Fibroblast of skin of abdomen (primary cell): ENCODE data around the gene ACTR6.
"Not testable (repeated sequence)": the region's sequence is repeated elsewhere in the genome, so short reads cannot be mapped to it uniquely, and the experiment has no call there.

Source experiments
- DNase-seq: peaks from one replicate; pipeline ENCODE4 v3.0.0-alpha.2; 2013

Gene ACTR6

DNA sequence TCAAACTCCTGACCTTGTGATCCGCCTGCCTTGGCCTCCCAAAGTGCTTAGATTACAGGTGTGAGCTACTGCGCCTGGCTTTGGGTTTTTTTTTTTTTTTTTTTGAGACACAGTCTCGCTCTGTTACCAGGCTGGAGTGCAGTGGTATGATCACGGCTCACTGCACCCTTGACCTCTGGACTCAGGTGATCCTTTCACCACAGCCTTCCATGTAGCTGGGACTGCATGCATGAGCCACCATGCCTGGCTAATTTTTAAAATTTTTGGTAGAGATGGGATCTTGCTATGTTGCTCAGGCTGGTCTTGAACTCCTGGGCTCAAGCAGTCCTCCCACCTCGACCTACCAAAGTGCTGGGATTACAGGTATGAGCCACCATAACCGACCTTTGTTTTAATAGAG lies 21.6 kb downstream of the ACTR6 start:
- not testable (repeated sequence) for DNase-seq

DNA sequence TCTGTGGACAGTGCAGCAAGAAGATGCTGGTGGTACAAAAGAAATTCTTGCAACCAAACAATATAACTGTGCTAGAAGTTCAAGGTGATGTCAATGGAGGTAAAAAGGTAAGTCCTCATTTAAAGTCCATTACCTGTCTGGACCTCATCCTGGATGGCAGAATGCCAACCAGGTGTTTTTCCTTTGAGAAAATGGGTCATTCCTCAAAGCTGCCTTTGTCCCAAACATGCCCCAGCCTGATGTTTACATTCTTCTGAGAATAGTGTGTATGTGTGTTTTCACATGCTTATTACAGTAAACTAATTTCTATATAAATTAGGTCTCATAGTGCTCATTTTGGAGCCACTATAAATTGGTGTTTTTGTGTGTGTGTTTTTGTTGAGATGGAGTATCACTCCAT lies 24.9 kb downstream of the ACTR6 start:
- no peak for DNase-seq

DNA sequence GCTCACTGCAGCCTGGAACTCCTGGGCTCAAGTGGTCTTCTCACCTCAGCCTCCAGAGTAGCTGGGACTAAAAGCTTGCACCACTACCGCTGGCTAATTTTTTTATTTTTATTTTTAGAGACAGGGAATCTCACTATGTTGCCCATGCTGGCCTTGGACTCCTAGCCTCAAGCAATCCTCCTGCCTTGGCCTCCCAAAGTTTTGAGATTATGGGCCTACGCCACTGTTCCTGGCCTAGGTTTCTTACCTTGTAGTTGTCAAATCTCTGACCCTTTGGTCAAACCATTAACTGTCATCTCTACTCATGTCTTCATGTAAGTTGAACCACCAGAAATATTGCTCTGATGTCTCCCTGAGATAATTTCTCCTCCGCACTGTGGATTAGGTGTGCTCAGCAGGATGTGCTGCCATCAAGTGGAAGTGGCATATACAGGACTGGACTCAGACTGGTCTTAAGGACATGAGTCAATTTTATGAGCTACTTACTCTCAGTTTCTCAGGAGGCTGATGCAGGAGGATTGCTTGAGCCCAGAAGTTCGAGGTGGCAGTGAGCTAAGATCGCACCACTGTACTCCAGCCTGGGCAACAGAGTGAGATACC lies 28.5 kb downstream of the ACTR6 start:
- peak; percentile 10 for DNase-seq

DNA sequence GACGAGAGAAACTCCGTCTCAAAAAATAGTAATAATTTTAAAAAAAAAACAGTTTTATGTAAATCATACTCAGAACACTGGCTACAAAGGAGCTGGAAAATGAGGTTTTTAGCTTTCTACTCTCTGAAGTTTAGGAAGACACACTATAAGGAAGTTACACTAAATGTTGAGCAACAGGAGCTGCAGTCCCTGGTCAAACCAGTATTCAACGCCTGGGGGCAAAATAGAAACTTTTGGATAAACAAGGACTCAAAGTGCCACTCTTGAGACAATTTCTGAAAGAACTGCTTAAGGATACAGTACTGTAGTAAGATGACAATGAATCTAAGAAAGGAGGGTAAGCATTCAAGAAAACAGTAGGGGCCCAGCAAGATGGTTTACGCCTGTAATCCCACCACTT lies 29.3 kb downstream of the ACTR6 start:
- DNase-seq = no peak

DNA sequence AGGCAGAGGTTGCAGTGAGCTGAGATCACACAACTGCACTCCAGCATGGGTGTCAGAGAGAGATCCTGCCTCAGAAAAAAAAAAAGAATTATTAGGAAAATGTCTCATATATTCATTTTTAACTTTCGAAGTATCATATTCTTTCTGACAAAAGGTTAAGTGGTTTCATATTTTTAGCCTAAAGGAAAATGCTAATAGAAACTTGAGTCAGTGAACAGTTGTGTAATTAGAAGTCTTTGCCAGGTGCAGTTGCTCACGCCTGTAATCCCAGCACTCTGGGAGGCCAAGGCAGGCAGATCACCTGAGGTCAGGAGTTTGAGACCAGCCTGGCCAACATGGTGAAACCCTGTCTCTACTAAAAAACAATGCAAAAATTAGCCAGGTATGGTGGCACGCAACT lies 31.3 kb downstream of the ACTR6 start:
- DNase-seq = not testable (repeated sequence)

DNA sequence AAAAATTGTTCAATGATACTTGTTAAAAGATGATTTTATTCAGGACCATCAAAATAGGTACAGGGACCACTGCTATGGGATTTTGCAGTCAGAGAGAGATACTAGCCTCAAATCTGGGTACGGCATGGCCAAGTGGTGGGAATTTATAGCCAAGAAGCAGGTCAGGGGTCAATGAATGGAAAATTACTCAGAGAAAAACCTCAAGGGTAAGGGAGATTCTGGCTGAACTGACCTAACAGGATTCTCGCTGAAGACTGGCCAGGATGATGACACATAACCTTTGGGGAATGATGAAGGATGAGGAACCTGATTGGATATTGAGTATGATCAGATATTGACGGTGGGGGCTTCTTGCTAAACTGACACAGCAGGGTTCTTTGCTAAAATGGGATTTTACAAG lies 33.6 kb downstream of the ACTR6 start:
- peak; percentile 16 for DNase-seq

DNA sequence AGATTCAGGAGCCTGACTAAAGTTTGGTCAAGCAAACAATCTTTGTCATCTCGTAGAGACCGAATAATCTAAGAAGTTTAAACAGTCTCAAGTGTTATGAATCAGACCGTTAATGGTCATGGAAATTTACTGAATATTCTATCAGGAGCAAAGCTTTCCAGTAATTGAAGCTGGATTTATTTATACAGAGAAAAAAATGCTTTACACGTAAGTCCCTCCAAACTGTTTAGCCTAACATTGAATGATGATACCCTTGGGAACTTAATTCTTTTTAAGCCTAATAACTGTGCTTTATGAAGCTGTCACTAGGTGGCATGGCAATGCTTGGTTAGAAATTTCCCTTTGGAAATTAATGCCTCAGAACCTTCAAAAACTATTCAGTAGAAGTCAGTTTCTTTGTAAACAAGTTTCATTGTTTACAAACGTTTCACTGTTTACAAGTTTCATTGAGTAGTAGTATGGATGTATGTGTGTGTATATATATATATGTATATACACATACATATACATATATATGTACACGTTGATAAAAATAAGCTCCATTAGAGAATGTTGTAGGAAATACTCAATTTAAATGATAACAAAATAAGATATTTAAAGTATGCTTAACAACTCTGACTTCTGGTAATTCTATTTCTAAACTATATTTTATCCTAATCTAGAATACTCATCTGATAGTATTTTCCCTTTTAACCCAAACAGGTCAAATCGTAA lies 34.1 kb downstream of the ACTR6 start:
- peak; percentile 62 for DNase-seq

DNA sequence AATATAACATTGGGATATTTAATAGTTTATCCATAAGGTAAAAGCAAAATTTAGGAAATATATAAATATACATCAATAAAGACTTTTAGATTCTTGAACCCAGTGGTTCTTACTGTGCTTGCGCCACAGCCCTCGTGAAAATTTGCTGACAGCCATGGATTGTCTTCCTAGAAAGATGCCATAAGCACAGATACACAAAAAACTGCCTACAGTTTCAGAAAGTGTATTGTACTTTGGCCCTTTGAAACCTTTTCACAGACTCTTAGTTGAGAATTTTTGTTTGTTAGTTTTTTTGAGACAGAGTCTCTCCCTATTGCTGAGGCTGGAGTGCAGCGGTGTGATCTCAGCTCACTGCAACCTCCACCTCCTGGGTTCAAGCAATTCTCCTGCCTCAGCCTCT lies 38.2 kb downstream of the ACTR6 start:
- DNase-seq = no peak

DNA sequence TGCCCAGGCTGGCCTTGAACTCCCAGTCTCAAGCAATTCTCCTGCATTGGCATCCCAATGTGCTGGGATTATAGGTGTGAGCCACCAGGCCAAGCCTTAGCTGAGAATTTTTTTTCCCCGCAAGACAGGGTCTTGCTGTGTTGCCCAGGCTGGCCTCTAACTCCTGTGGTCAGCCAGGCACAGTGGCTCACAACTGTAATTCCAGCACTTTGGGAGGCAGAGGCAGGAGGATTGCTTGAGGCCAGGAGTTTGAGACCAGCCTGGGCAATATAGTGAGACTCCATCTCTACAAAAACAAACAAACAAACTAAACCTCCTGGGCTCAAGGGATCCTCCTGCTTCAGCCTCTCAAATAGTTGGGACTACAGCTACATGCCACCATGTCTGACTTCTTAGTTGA lies 39.0 kb downstream of the ACTR6 start:
- no peak for DNase-seq

DNA sequence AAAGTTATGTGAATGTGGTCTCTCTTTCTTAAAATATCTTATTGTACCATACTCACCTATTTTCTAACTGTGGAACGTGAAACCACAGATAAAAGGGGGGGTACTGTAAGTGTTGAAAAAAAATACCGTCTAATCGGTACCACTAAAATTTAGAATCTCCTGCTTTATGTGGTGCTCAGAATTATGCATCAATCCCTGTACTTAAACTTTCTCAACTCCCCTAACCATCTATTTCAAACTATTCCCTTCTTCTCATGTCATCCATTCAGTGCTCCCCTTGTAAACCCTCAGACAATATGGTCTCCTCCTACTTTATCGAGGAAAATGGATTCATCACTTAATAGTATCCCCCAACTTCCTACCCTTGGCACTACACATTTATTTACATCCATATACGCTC lies 42.5 kb downstream of the ACTR6 start:
- no peak for DNase-seq

DNA sequence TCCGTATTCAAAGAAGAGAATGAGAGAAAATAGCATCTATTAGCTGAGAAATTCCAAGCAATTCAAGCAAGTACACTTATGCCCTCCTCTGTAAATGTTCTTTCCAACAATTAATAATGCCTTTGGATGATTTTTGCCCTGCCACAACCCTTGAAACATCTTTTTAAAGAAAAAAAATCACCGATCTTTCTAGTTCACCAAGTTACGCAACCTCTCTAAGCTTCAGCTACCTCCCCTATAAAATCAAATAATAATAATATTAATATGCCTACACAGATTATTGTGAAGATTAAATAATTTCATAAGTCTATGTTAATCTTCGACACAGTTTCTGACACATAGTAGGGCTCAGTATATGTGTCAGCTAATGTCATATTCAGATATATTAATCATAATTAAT lies 47.1 kb downstream of the ACTR6 start:
- no peak for DNase-seq

DNA sequence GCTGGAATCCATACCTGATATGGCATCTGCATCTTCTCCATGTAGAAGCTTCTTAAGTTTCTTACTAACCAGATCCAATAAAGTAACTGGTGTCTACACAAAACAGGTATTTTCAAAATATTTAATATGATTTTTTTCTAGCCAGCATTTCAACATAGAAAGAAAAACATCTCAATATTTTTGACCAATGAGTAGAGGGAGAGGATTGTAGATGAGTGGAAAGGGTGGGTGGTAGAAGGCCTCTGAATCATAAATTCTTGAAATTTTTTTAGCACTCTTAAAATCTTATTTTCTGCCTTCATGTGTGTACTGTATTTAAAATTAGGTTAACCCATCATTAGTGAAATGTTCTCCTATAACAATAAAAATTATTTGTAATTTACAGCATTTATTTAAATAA lies 48.3 kb downstream of the ACTR6 start:
- peak; percentile 31 for DNase-seq

DNA sequence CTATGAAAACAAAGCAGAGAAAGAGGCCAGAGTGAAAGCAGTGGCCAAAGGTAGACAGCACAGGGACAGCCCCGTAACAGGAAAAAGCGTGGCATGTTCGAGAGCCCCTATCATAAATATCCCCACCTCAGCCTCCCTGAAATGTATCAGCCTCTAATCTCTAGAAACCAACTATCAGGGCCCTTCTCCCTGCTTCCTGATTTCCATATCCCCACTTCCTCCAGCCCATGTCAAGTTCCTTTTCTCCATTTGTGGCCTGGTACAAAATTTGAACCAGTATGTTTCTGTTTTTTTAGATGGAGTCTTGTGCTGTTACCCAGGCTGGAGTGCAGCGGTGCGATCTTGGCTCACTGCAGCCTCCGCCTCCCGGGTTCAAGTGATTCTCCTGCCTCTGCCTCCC lies 49.3 kb downstream of the ACTR6 start:
- no peak for DNase-seq

DNA sequence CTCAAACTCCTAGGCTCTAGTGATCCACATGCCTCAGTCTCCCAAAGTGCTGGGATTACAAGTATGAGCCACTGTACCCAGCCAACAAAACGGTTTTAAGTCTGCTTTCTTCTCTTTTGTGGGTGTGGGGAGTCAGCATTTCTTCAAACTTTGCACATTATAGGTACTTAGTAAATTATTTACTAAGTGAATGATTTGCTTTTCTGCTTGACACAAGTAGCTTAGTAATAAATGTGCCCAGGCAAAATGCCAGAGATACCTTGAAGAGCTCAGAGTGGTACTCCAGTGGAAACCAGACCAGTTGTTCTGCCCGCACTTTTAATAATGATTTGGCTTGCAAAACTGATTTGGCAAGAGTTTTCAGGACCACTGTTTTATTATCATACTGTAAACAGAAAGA lies 51.3 kb downstream of the ACTR6 start:
- DNase-seq = no peak

DNA sequence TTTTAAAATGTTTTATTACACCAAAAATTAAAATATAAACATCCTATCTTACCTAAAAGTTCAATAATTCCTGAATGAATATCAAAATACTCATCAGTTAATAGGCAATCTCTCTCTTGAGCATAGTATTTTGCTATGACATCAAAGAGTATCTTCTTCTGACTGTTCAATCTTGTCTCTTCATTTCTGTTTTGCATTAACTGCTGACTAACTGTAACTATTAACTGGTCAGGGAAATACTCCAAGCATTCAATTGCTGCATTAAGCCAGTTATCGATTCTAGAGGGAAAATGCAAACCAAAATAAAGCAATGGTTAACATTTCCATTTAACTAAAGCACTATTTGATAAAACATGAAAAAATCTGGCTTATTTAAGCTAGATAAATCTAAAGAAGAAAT lies 52.8 kb downstream of the ACTR6 start:
- DNase-seq = no peak

DNA sequence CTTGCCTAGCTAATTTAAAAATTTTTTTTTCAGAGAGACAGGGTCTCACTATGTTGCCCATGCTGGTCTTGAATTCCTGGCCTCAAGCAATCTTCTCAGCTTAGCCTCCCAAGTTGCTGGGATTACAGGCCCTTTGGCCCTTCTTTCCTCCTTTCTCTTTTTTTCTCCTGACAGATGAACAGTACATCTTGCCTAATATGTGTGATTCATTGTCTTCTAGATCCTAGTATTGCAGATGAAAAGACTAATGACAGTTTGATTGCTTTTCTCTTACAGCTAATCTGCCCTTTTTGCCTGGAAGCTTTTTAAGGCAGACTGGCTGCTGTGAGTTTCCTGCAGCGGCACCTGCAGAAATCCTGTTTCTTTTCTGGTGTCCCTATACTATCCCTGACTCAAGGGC lies 54.3 kb downstream of the ACTR6 start:
- no peak for DNase-seq

DNA sequence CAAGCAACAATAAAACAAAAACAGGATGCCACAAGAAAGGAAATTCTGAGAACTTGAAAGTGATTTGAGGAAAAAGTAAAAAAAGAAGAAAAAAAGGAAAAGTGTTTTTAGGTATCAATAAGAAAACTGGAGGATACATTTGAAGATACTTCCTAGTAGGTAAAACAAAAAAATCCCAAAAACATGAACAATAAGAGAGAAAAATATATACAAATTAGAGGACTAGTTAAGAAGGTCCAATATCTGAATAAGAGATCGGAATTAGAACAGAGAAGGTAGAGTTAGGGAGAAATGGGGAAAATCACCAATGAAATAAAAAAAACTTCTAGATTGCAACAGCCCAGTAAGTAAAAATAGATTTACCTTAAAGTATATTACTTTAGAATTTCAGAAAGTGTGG lies 57.5 kb downstream of the ACTR6 start:
- DNase-seq = no peak

DNA sequence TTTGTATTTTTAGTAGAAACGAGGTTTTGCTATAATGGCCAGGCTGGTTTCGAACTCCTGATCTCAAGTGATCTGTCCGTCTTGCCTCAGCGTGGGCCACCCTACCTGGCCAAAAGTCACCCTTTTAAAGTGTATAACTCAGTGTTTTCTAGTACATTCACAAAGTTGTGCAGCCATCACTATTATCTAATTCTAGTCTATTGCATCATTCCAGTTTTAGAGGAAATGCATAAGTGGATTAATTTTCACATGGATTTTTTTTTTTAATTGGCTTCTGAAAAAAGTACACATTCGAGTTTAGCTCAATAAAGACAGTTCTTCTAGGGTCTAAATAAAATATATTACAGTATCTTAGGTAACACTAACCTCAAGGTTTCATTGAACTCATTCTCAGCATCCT lies 62.5 kb downstream of the ACTR6 start:
- no peak for DNase-seq

DNA sequence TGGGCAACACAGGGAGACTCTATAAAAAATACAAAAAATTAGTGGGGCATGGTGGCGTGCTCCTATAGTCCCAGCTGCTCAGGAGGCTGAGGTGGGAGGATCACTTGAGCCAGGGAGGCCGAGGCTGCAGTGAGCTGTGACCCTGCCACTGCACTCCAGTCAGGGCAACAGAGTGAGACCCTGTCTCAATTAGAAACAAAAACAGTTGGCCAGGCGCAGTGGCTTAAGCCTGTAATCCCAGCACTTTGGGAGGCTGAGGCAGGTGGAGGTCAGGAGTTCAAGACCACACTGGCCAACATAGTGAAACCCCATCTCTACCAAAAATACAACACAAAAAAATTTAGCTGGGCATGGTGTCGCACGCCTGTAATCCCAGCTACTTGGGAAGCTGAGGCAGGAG lies 64.5 kb downstream of the ACTR6 start:
- not testable (repeated sequence) for DNase-seq

DNA sequence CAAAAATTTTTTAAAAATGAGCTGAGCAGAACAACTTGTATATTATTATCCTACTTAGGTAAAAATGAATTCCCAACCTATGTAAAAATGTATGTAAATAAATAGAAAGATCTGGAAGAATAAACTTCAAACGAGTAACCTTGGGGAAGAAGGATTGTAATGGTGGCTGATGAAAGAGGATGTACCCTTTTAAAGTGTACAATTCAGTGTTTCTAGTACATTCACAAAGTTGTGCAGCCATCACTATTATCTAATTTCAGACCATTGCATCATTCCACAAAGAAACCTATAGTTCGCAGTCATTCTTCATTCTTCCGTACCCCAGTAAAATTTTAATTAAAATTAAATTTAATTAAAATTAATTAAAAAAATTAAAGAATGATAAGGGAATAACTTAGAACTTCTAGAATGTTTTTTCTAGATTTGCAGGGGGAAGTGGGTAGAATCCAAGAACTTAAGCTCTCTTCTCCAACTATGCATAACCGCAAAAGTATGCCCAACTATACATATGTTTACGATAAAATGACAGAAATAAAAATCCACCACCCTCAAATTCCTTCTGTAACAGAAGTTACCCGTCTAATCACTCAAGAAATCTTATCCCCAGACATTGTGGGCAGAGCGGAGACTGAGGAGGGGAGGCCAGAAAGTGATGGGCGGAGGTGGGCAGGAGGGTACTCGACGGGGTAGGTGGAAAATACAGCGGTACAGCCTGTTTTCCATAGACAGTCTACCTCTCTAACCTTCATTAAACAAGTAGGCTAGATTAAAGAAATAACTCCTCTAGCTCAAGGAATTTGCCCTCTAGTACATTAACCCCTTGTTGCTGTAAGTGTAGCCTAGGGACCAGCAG lies 65.3 kb downstream of the ACTR6 start:
- peak; percentile 36 for DNase-seq

DNA sequence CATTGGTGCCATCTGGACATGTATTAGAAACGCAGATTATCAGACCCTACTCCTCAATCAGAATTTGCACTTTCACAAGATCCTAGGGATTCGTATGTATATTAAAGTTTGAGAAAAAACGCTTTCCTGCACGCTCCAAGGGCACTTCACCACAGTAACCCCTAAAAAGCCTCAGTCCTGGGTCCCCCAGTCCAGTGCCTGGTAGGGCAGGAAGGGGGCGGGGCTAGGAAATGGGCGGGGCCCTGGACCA lies 65.9 kb downstream of the ACTR6 start:
- DNase-seq = no peak

DNA sequence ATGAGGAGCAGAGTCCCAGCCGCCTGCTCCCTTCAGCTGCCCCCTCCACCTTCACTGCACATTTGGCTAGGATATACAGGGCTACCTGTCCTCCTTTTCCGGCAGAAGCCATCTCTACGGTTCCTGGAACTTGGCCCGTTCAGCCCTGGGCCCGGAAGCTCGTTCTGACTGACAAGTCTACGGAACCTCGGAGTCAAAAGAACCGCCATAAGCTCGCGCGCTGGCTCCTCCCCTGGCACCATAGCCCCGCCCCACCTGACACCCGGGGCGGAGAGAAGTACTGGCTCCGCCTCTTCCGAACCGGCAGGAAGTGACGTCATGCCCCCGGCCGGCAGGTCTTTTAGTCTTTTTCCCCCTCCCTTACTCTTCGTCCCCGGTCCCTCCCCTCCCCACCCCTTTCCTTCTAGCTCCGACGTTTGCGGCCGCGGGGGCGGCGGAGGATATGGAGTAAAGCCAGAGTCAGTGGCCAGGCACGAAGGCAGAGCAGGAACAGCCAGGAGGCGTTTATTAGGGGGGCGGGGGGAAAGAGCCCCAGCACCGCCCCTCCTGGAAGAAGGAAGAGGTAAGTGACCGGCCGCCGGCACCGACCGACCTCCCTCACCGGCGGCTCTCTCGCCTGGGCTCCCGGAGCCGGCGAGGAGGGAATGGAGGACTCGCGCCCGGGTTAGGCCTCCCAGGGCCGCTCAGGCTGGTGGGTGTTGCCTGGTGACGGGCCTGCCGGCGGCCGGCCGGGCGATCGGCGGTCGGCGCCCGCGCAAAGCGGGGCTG lies 66.4 kb downstream of the ACTR6 start, which contains the start of the genes DEPDC4 and SCYL2:
Gene DEPDC4 (minus strand): TSS at position 245 of the 768 bp plus-strand sequence. CDS start 3 bp downstream, at position 242.
Gene SCYL2 (plus strand): TSS at position 343 of the 768 bp plus-strand sequence. CDS start 15,794 bp downstream, outside the sequence.
- DNase-seq = peak; percentile 98
